ENCODE measurements around the gene MAPK1.
"Not testable (repeated sequence)": the region's sequence is repeated elsewhere in the genome, so short reads cannot be mapped to it uniquely, and the experiment has no call there.

Gene MAPK1

DNA sequence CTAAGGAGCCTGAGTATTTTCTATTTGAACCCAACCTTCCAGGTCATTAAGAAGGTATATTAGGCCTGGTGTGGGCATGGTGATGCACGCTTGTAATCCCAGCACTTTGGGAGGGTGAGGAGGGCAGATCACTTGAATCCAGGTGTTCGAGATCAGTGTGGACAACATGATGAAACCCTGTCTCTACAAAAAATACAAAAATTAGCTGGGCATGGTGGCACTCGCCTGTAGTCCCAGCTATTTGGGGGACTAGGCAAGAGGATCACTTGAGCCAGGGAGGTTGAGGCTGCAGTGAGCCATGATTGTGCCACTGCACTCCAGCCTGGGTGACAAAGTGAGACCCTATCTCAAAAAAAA is 50.0 kb downstream of the MAPK1 start:
- DNase-seq, result not testable (repeated sequence)

DNA sequence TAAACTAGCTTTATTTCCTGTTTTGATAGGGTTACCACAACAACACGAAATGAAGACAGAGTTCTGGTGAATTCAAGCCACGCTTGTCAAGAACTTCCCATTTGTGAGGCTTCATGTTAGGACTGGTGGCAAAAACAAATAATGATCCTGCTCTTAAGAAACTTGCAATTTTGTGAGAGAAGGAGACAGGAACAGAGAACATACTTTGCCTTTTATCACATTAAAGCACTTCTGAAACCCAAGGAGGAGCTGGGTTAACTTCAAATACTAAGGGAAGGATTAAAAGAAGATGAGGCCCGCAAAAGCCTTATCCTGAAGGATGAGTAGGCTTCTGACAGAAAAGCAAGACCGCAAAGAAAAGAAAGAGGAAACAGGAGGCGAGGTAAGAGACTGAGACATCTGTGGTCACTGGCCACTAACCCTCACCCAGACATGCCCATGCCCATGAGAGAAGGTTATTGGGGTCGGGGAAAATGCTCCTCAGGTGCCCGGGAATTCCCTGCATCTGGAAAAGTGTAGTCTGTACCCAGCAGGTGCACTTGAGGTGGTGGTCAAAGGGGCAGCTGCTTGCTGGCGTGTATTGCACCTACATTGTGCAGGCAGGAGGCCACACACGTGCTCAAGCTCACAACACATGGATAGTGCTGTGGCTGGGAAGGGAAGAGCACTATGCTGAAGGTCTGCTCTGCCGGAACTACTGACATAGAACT is 50.5 kb downstream of the MAPK1 start:
- peak; percentile 68 to 81 for DNase-seq

DNA sequence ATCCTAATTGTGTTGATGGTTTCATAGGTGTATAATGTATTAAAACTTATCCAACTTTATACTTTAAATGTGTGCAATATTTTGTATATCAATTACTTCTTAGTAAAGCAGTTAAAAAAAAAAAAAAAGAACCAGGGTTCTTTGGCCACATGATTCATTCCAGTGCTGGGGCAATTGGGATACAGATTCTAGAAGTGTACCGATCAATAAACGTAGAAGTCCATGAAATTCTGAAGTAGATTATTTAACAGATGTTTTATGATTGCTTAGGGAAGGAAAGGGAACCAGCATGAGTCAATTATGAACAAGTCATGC is 51.0 kb downstream of the MAPK1 start:
- no peak for DNase-seq

DNA sequence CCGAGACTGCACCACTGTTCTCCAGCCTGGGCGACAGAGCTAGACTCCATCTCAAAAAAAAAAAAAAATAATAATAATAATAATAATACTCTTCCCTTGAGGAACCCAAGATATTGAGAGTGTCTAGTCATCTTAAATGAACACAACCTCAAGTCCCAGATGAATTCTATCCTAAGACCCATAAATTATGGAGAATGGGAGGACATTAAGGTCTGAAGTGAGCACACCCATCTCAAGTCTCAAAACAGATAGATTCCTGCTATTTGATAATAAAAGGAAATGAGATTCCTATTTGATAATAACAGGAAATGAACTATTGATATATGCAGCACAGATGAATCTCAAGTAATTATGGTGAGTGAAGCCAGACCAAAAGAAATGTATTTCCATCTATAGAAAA is 51.5 kb downstream of the MAPK1 start:
- DNase-seq, result no peak

DNA sequence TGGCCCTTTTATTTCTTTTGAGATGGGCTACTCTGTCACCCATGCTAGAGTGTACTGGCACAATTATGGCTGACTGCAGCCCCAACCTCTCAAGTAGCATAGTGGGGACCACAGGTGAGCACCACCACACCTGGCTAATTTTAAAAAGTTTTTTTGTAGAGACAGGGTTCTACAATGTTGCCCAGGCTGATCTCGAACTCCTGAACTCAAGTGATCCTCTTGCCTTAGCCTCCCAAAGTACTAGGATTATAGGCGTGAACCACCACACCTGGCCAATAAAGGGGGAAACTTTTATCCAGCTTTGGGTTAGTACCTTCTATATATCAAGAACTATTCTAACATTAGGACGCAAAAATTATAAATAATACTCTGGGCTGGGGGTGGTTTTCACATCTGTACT is 52.1 kb downstream of the MAPK1 start:
- DNase-seq, result no peak

DNA sequence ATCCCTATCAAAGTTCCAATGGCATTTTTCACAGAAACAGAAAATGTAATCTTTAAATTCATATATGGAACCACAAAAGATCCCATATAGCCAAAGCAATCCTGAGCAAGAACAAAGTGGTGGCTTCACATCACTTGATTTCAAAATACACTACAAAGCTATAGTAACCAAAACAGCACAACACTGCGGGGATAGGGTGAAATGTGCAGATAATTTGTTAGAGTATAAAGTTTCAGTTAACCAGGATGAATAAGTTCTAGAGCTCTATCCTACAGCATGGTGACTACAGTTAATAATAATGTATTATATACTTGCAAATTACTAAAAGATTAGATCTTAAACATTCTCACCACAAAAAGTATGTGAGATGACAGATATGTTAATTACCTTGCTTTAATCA is 55.5 kb downstream of the MAPK1 start:
- DNase-seq, result no peak

DNA sequence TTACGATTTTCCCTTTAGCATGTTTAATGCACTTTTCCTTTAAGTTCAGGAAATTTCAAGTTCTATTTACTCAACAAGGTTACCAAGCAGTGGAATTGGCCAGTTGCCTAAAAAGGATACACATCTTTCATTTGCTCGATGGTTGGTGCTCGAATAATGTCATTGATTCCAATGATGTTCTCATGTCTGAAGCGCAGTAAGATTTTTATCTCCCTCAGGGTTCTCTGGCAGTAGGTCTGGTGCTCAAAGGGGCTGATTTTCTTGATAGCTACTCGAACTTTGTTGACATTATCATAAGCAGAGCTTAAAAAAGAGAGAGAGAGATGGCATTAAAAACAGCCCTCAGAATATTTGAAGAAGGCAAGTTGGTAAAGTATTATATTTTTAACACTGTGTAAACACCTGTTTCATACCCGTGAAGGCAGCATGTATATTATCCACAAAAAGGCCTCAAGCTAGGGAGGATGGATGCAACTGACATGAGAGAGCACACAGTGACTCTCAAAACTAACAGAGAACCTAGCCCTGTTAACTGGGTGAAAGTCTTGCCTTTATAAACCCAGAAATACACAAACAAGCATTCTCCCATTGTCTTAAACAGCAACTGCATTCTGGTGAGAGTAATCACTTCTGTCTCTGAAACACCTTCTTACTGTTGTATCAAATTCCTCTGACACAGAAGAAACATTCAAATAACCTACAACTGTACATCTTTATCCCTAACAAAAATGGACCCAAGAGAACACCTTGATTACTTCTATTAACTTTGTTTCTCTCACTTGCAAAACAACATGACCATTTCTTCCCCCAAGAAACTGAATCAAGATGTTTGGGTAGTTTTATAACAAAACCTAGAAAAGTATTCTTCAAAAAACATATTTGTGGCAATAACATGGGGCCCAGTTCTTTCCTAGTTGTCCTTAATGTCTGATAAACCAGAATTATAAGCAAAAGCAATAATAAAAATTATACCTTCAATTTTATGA is 59.6 kb downstream of the MAPK1 start:
- no peak for DNase-seq

DNA sequence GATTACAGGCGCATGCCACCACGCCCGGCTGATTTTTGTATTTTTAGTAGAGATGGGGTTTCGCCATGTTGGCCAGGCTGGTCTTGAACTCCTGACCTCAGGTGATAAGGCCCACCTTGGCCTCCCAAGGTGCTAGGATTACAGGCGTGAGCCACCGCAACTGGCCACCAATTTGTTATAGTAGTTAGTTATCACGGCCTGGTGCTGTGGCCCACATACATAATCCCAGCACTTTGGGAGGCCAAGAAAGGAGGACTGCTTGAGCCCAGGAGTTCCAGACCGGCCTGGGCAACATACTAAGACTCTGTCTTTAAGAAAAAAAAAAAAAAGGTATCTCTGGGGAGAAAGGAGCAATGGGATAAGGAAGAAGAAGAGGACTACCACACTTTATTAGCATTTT is 62.1 kb downstream of the MAPK1 start:
- DNase-seq, result not testable (repeated sequence)

DNA sequence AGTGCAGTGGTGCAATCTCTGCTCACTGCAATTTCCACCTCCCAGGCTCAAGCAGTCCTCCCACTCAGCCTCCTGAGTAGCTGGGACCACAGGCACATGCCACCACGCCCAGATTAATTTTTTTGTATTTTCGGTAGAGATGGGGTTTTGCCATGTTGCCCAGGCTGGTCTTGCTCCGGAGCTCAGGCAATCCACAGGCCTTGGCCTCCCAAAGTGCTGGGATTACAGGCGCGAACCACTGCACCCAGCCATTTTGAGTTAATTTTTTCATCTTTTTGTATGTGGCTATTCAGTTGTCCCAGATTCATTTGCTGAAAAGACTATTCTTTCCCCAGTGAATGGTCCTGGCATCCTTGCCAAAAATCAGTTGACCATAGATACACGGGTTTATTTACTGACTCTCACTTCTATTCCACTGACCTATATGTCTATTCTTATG is 63.6 kb downstream of the MAPK1 start:
- DNase-seq, result no peak

DNA sequence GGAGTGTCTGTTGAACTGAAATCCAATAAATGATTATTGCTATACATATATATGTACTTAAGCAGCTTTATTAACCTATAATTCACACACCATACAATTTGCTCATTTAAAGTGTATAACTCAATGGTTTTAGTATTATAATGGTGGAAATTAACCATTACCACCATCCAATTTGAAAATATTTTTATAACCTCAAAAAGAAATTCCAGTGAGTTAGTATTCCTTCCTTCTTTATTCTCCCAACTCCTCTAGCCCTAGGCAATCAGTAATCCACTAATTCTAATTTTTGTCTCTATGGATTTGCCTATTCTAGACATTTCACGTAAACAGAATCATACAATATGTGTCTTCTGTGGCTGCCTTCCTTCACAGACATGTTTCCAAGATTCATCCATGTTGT is 64.8 kb downstream of the MAPK1 start:
- DNase-seq, result no peak

DNA sequence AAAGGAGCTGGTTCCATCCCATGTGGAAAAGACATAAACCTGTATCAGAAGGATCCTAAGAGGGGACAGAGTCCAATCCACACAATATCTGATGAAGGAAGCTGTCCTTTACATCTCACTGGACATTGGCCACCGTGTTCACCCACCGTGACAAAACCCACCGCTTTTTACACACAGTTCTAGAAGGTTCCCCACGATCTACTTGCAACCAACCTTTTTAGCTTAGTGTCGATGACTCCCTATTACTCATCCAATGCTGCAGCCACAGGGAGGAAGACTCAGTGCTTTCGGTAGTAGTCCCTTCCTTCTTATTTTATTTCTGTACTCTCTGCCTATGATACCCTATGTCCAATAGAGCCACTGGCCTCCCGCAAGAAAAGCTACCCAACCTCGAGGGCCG is 65.4 kb downstream of the MAPK1 start:
- no peak for DNase-seq

DNA sequence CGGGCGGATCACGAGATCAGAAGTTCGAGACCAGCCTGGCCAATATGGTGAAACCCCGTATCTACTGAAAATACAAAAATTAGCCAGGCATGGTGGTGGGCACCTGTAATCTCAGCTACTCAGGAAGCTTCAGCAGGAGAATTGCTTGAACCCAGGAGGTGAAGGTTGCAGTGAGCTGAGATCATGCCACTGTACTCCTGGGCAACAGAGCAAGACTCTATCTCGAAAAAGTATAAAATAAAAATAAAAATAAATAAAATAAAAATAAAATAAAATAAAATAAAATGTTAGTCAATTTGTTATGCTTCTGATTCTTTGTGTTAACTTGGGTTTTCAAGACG is 66.2 kb downstream of the MAPK1 start:
- not testable (repeated sequence) for DNase-seq

DNA sequence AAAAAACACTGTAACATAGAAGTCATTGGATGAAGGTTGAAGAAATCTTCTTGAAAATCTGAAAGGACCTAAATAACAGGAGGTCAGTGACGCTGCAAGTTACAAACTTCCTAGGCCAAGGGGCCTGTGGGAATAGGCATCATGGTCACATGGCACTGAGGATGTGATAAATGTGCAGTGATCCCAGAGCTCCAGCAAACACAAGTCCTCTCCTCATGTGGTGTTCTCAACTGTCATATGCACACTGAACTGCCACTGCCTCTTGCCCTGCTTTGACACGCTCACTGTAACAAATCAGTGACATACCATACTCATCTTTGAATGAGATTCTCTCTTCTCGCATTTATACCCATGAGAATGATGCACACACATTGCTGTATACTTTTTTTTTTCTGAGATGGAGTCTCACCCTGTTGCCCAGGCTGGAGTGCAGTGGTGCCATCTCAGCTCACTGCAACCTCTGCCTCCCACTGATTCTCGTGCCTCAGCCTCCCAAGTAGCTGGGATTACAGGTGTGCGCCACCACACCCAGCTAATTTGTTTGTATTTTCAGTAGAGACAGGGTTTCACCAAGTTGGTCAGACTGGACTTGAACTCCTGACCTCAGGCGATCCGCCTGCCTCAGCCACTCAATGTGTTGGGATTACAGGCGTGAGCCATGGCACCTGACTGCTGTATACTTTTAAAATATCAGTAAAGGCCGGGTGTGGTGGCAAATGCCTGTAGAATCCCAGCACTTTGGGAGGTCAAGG is 66.7 kb downstream of the MAPK1 start:
- no peak for DNase-seq

DNA sequence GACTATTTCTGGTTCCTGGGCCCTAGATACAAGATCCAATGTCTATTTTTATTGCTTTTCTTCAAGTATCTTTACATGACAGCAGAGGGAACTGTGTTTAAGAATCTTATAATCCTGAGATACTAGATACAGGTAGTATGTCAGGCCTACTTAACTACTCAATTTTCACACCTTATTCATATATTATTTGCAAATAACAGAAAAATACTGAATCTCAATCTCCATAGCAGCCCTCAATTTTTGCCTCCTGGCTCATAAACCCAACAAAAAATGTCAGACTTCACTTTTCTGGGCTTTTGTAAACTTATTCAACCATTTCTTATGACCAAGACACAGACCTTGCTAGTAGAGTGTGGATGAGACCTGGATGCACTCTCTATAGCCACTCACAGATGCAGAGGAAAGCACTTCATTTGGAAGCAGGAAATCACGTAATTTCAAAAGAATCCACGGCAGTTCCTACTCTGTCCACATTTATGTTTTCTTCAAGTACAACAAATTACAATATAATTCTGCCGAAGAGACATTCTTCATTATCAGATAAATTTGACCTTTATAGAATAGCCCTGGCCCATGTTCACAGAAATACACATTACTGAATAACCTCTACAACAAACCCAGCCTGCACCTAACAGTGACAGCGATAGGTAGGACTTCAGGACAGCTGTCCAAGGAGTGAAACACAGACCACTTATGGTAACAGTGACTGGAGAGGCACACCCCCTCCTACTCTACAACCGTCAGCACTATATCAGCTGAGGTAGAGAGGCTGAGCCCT is 69.8 kb downstream of the MAPK1 start:
- no peak for DNase-seq

DNA sequence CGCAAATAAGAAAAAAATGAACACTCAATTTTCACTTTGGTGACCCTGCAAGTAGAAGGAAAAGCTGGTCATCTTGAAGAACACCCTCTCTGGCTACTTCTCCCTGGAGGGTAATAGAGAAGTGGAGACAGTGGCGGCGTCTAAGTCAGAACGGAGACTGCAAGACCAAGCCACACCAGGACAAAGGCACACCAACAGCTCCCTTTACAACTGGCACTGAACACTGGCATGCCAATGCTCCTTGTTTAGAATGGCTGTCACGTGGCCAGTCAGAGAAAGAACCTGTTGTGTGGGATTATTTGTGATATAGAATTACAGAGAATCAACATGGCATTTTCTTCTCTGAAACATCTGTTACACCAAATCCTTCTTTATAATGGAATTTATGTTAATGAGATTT is 70.6 kb downstream of the MAPK1 start:
- no peak for DNase-seq

DNA sequence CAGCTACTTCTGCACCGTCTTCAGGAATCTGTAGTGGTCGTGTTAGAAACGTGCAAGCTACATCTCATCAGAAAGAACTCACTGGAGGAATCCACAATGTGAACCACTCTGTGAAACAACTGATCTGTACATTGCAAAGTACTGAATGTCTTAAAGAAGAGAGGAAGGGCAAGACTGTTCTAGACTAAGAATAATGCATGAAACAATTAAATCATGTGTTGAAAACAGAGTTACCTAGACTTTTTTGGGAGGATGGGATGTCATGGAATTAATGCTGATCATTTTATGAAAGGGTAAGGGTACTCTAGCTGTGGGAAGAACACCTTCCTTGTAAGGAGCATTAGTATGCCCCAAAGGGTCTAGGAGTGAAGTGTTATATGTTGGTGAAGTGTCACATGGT is 71.2 kb downstream of the MAPK1 start:
- no peak for DNase-seq

DNA sequence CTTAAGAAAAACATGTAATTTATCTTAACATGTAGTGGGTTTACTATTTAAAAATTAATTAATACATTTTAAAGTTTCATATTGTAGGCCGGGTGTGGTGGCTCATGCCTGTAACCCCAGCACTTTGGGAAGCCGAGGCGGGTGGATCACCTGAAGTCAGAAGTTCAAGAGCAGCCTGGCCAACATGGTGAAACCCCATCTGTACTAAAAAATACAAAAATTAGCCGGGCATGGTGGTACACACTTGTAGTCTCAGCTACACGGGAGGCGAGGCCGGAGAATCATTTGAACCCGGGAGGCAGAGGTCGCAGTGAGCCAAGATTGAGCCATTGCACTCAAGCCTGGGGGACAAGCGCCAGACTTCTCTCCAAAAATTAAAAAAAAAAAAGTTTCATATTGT is 73.7 kb downstream of the MAPK1 start:
- not testable (repeated sequence) for DNase-seq

DNA sequence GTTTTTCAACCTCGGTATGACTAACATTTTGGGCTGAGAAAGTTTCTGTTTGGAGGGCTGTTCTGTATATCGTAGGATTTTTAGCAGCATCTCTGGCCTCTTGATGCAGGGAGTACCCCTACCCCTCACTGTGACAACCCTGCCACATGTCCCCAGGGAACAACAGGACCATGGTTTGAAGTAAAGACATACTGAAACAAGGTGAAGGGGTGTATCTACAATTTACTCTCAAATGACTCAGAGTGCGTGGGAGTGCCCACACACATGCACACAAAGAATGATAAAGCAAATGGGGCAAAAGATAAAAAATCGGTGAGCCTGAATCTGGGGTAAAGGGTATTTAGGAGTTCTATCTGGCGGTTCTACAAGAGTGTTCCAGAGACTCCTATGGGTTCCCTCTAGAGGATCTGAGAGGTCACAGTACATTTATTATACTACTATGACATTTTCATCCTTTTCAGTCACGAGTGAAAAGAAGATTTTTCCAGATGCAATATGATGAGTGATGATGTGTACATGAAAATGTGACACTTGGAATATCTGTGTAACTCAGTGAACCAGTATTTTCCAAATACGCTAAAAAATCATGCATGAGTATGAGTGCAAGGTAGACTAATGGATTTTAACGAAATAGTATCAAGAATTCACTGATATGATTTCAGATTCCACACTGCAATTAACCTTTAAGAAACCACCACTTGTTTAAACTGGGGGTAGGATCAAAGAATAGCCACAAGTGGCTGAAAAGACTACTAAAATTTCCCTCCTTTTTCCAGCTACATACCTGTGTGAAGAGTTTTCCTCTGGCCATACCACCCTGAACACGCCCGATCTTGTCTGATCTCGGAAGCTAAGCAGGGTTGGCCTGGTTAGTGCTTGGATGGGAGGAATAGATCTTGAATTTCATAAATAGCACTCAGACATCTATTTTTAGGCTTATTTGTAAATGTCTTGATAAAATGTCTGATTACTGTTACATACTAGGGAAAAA is 75.5 kb downstream of the MAPK1 start:
- DNase-seq, result no peak

DNA sequence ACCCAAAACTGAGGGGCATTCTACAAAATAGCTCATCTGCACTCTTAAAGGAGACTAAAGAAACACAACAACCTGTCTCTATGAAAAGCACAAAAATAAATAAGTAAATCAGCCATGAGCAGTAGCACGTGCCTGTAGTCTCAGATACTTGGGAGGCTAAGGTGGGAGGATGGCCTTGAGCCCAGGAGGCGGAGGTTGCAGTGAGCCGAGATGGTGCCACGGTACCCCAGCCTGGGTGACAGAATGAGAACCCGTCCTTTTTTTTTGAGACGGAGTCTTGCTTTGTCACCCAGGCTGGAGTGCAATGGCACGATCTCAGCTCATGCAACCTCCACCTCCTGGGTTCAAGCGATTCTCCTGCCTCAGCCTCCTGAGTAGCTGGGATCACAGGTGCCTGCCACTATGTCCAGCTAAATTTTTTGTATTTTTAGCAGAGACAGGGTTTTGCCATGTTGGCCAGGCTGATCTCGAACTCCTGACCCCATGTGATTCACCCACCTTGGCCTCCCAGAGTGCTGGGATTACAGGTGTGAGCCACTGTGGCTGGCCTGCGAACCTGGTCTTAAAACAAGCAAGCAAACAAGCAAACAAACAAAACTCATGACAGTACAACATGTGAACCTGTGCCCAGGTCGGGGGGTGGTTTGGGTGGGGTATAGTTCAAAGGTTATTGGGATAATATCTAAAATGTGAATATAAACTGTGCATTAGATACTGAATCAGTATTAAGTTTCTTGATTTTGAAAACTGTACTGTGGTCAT is 76.4 kb downstream of the MAPK1 start:
- DNase-seq, result not testable (repeated sequence)

DNA sequence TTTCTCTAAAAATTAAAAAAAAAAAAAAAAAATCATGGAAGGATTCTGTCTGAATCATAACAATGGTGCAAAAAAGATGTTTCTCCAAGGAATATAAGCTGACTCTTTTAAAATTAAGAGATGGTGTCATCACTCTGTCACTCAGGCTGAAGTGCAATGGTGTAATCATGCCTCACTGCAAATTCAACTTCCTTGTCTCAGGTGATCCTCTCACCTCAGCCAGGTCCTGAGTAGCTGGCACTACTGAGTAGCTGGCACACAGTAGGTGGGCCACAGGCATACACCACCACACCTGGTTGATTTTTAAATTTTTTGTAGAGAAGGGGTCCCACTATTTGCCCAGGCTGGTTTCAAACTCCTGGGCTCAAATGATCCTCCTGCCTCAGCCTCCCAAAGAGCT is 77.1 kb downstream of the MAPK1 start:
- DNase-seq, result no peak

DNA sequence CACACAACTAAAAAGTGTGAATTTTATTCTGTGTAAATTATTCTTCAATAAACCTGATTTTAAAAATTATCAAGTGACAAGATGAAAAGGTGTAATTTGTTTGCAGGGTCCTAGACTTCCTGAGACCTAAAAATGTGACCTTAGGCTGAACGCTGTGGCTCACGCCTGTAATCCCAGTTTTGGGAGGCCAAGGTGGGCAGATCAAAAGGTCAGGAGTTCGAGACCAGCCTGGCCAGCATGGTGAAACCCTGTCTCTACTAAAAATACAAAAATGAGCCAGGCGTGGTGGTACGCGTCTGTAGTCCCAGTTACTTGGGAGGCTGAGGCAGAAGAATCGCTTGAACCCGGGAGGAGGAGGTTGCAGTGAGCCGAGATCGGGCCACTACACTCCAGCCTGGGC is 79.9 kb downstream of the MAPK1 start:
- not testable (repeated sequence) for DNase-seq
